ENCODE results near the gene GPHN. TPM values are rescaled to one million over a fixed set of nuclear protein-coding genes. Genes with fewer than 3 reads are reported as not detected.

Gene GPHN
- total and polyA plus RNA-seq, 2 donors (not counting 3 experiments of a cell fraction or from before 2014, with no cell fraction given): 5.1 to 23.2 TPM

- DNase-seq (ENCODE audit: low read depth, low spot score) (no peak), FAIRE-seq (no peak)
- H3K36me3 ChIP-seq (ENCODE audit: control insufficient read depth in 2 of 2, extremely low read depth in 1 of 2, insufficient read depth in 2 of 2, low read length in 2 of 2): no peaks in the 10 kb centered on the region
- CTCF ChIA-PET: no interaction called here
- no peaks in the 10 kb centered on the region for H3K9me3 ChIP-seq (replicated peaks; ENCODE audit: control insufficient read depth, insufficient read depth, low read length)
- no TSS peak for BruUV-seq (replicated peaks)
- intact Hi-C loops (cut with micrococcal nuclease): no loop called here
- no peak overlapping the region for H2AFZ ChIP-seq (ENCODE audit: low read depth, low read length)
- dilution Hi-C loops (cut with MboI; ENCODE audit: extremely low pct_ligation_motif_present, low sequenced_read_pairs): no loop called here
- H3K4me1 ChIP-seq (ENCODE audit: control insufficient read depth, extremely low read depth, insufficient read depth, low read length): peaks cover 5% of the 10 kb centered on the region
- no peak overlapping the region for H3K9ac ChIP-seq (replicated peaks; ENCODE audit: extremely low read depth, insufficient read depth, low read length)
- H3K4me2 ChIP-seq (ENCODE audit: insufficient read depth, low read length): no peak overlapping the region
- no peaks in the 10 kb centered on the region for H3K79me2 ChIP-seq (ENCODE audit: control insufficient read depth, insufficient read depth, low read length)
- no peak overlapping the region for H3K27ac ChIP-seq (ENCODE audit: insufficient read depth, low read depth, low read length)
- no peaks in the 10 kb centered on the region for H3K27me3 ChIP-seq (ENCODE audit: control insufficient read depth in 2 of 2, insufficient read depth in 2 of 2, low read length in 2 of 2)
- no peak for TF ChIP-seq JUN (IDR thresholded peaks at IDR 0.05; ENCODE audit: borderline replicate concordance, insufficient read depth, insufficient read length, low read depth)
- TF ChIP-seq MYC (IDR thresholded peaks at IDR 0.05; ENCODE audit: low read depth, low read length): no peak
- TF ChIP-seq POLR2A (IDR thresholded peaks at IDR 0.05; ENCODE audit: low read depth, low read length): no peak
- no peak for TF ChIP-seq GATA2 (IDR thresholded peaks at IDR 0.05; ENCODE audit: insufficient read depth, insufficient read length, low read depth, low read length)
- TF ChIP-seq EZH2 (IDR thresholded peaks at IDR 0.05; ENCODE audit: borderline replicate concordance, low read depth, low read length, severe bottlenecking): no peak
- no peak for TF ChIP-seq CTCF (IDR thresholded peaks at IDR 0.05; ENCODE audit: extremely low read depth in 1 of 2, insufficient read depth in 1 of 2, low read depth in 1 of 2, low read length in 2 of 2)
- TF ChIP-seq FOS (IDR thresholded peaks at IDR 0.05; ENCODE audit: borderline replicate concordance, insufficient read depth, low read length): no peak
- no peak for TF ChIP-seq POLR2AphosphoS5 (IDR thresholded peaks at IDR 0.05; ENCODE audit: insufficient read depth, low read depth, low read length)
- no peak for TF ChIP-seq MAX (IDR thresholded peaks at IDR 0.05; ENCODE audit: insufficient read depth, insufficient read length)
- H3K4me3 ChIP-seq (replicated peaks in 1 of 3; ENCODE audit: insufficient read depth in 1 of 3, low read depth in 1 of 3, low read length in 3 of 3): no peak overlapping the region
- H3K9me1 ChIP-seq (replicated peaks; ENCODE audit: control insufficient read depth, extremely low read depth, insufficient read depth, low read length): no peaks in the 10 kb centered on the region
- POLR2A ChIA-PET: no interaction called here
- H4K20me1 ChIP-seq (replicated peaks; ENCODE audit: control insufficient read depth, extremely low read depth, insufficient read depth, low read length): no peaks in the 10 kb centered on the region
Observed at GRCh38 chr14:66601932-66602578, 94.1 kb downstream of the GPHN start.
